SK-N-SH (cell line): Measurements from ENCODE around the gene NPFFR1. TPM values are rescaled to one million over a fixed set of nuclear protein-coding genes. Genes with fewer than 3 reads are reported as not detected.

Experiments
- CTCF ChIA-PET: fragments of 300-600, 350-600 bp; formaldehyde crosslinking; extraction: SDS; loops from one replicate; lab custom pipeline; 2021; lab: Yijun Ruan, JAX
- POLR2A ChIA-PET: fragments of 350-600 bp; sonication (Branson Sonifier 250); formaldehyde crosslinking; extraction: SDS; loops from one replicate; lab custom pipeline; 2020; ENCODE audit warnings: antibody characterized with exemption, inconsistent platforms; lab: Yijun Ruan, JAX
- DNase-seq: peaks from one replicate; pipeline ENCODE4 v3.0.0; 2012
- H2AFZ ChIP-seq: fragments of 200-600 bp; sonication (generic); 2 replicates; pipeline ENCODE4 v1.8.1; 2016; ENCODE audit warnings: antibody characterized with exemption, mild to moderate bottlenecking, low read depth
- H3F3A ChIP-seq: fragments of 200-600 bp; sonication (generic); replicated peaks from 2 replicates; pipeline ENCODE3; 2016; ENCODE audit warnings: antibody characterized with exemption, mild to moderate bottlenecking; ENCODE audit not compliant: insufficient read depth
- H3K27ac ChIP-seq, 2 experiments: fragments of 200-500 bp in 1 of 2; fragments of 200-600 bp in 1 of 2; sonication (Bioruptor generic) in 1 of 2; sonication (generic), shearing (Covaris generic) in 1 of 2; 2 replicates each; pipeline versions ENCODE4 v1.5.1 to v1.6.1; 2014 to 2016; ENCODE audit warnings: low read depth in 2 of 2, inconsistent platforms in 1 of 2, low read length in 1 of 2, mild to moderate bottlenecking in 1 of 2, mixed read lengths in 1 of 2
- H3K27me3 ChIP-seq: fragments of 200-600 bp; sonication (generic), shearing (Covaris generic); 2 replicates; pipeline ENCODE4 v1.6.1; 2016; ENCODE audit warnings: mixed run types; ENCODE audit not compliant: insufficient read depth
- H3K36me3 ChIP-seq, 2 experiments: fragments of 200-500 bp in 1 of 2; fragments of 200-600 bp in 1 of 2; sonication (Bioruptor generic) in 1 of 2; sonication (generic) in 1 of 2; replicated peaks in 1 of 2; 2 replicates each; pipeline versions ENCODE3 to v1.5.1; 2014 to 2016; ENCODE audit warnings: low read length in 1 of 2, mild to moderate bottlenecking in 1 of 2; ENCODE audit not compliant: insufficient read depth in 2 of 2, control insufficient read depth in 1 of 2
- H3K4me1 ChIP-seq, 2 experiments: fragments of 200-500 bp in 1 of 2; fragments of 200-600 bp in 1 of 2; sonication (Bioruptor generic) in 1 of 2; sonication (generic), shearing (Covaris generic) in 1 of 2; 2 replicates each; pipeline versions ENCODE4 v1.5.1 to v1.6.1; 2014 to 2016; ENCODE audit warnings: low read depth in 1 of 2, low read length in 1 of 2, mixed run types in 1 of 2; ENCODE audit not compliant: insufficient read depth in 2 of 2, control insufficient read depth in 1 of 2
- H3K4me2 ChIP-seq: fragments of 200-600 bp; sonication (generic), shearing (Covaris generic); 2 replicates; pipeline ENCODE4 v1.6.1; 2017; ENCODE audit warnings: mixed run types
- H3K4me3 ChIP-seq, 2 experiments: fragments of 200-500 bp in 1 of 2; fragments of 200-600 bp in 1 of 2; sonication (Bioruptor generic) in 1 of 2; sonication (generic), shearing (Covaris generic) in 1 of 2; 2 replicates each; pipeline versions ENCODE4 v1.5.1 to v1.8.1; 2014 to 2016; ENCODE audit warnings: low read depth in 2 of 2, inconsistent platforms in 1 of 2, low read length in 1 of 2, mild to moderate bottlenecking in 1 of 2, mixed read lengths in 1 of 2, moderate library complexity in 1 of 2
- H3K79me2 ChIP-seq: fragments of 200-600 bp; sonication (generic); 2 replicates; pipeline ENCODE4 v1.8.1; 2017; ENCODE audit warnings: mild to moderate bottlenecking; ENCODE audit not compliant: insufficient read depth
- H3K9ac ChIP-seq: fragments of 200-600 bp; sonication (generic); 2 replicates; pipeline ENCODE4 v1.6.1; 2017; ENCODE audit warnings: mixed run types
- H3K9me2 ChIP-seq: fragments of 200-600 bp; sonication (generic); 2 replicates; pipeline ENCODE4 v1.6.1; 2017; ENCODE audit warnings: mixed run types
- H3K9me3 ChIP-seq: fragments of 200-600 bp; sonication (generic); 2 replicates; pipeline ENCODE4 v1.6.1; 2017; ENCODE audit warnings: mixed run types, mild to moderate bottlenecking, moderate library complexity
- H4K20me1 ChIP-seq: fragments of 200-600 bp; sonication (generic); 2 replicates; pipeline ENCODE4 v1.6.1; 2017; ENCODE audit warnings: mild to moderate bottlenecking, mixed run types; ENCODE audit not compliant: insufficient read depth
- EP300 ChIP-seq, 2 experiments: IDR thresholded peaks; 2 replicates each; pipeline versions ENCODE4 v1.4.0 to v1.6.1; 2012; ENCODE audit warnings: borderline replicate concordance in 1 of 2, low read depth in 1 of 2, low read length in 1 of 2
- EZH2phosphoT487 ChIP-seq: fragments of 200-600 bp; sonication (generic); IDR thresholded peaks from 2 replicates; pipeline ENCODE4 v1.6.1; 2017; ENCODE audit warnings: low read depth, mixed run types, mild to moderate bottlenecking, antibody characterized with exemption, moderate library complexity, borderline replicate concordance
- FOSL2 ChIP-seq: IDR thresholded peaks from 2 replicates; pipeline ENCODE4 v1.4.0; 2012; ENCODE audit warnings: low read depth, mild to moderate bottlenecking, moderate library complexity, borderline replicate concordance
- FOXM1 ChIP-seq: IDR thresholded peaks from 2 replicates; pipeline ENCODE4 v1.4.0; 2012; ENCODE audit warnings: low read depth, mild to moderate bottlenecking
- MEF2A ChIP-seq: IDR thresholded peaks from 2 replicates; pipeline ENCODE4 v1.4.0; 2012; ENCODE audit warnings: low read depth, borderline replicate concordance
- MXI1 ChIP-seq: IDR thresholded peaks from 2 replicates; pipeline ENCODE4 v1.6.1; 2012; ENCODE audit warnings: mild to moderate bottlenecking, low read depth, low read length, improper control_type of control experiment
- NFIC ChIP-seq: IDR thresholded peaks from 2 replicates; pipeline ENCODE4 v1.4.0; 2012; ENCODE audit warnings: borderline replicate concordance
- NRF1 ChIP-seq: IDR thresholded peaks from 2 replicates; pipeline ENCODE4 v1.6.1; 2012; ENCODE audit warnings: low read depth, mild to moderate bottlenecking, low read length
- POLR2AphosphoS5 ChIP-seq: IDR thresholded peaks from 2 replicates; pipeline ENCODE4 v1.6.1; 2012; ENCODE audit warnings: low read depth, low read length
- RAD21 ChIP-seq: IDR thresholded peaks from 2 replicates; pipeline ENCODE4 v1.6.1; 2012; ENCODE audit warnings: mild to moderate bottlenecking, low read length
- SIN3A ChIP-seq: IDR thresholded peaks from 2 replicates; pipeline ENCODE4 v1.6.1; 2012; ENCODE audit warnings: low read depth, mild to moderate bottlenecking, low read length, moderate library complexity, borderline replicate concordance
- SMC3 ChIP-seq: IDR thresholded peaks from 2 replicates; pipeline ENCODE4 v1.6.1; 2012; ENCODE audit warnings: low read depth, low read length, improper control_type of control experiment
- TAF1 ChIP-seq: IDR thresholded peaks from 2 replicates; pipeline ENCODE4 v1.6.1; 2012; ENCODE audit warnings: low read depth, mild to moderate bottlenecking, low read length, moderate library complexity, borderline replicate concordance
- YY1 ChIP-seq: IDR thresholded peaks from 2 replicates; pipeline ENCODE4 v1.4.0; 2012; ENCODE audit warnings: low read depth, mild to moderate bottlenecking
- WGBS: methylation state at CpG from one replicate; pipeline ENCODE4 v1.1.6; 2017; ENCODE audit warnings: low lambda C conversion rate; 5-methylcytosine and 5-hydroxymethylcytosine counted together
- polyA plus RNA-seq, 3 experiments: library from polyadenylated mRNA; depleted of rRNA; stranded (reverse); fragments of >200 nt; gene quantifications; 2 replicates each; pipeline ENCODE4 v1.2.3, GENCODE V29; 2012
- TF ChIP-seq, protein P1 (sequence below): IDR thresholded peaks from 2 replicates; pipeline ENCODE4; 2012
- TF ChIP-seq, protein P2 (sequence below): IDR thresholded peaks from 2 replicates; pipeline ENCODE4 v1.4.0; 2012; ENCODE audit warnings: low read depth, borderline replicate concordance
- TF ChIP-seq, protein P3 (sequence below): fragments of 150-350 bp; IDR thresholded peaks from 2 replicates; pipeline ENCODE4 v1.6.1; 2016; ENCODE audit warnings: mild to moderate bottlenecking, low read depth, low read length
- TF ChIP-seq, protein P4 (sequence below): fragments of 200-600 bp; sonication (generic); IDR thresholded peaks from 2 replicates; pipeline ENCODE4 v1.6.1; 2017; ENCODE audit warnings: antibody characterized with exemption, mild to moderate bottlenecking, moderate library complexity
- TF ChIP-seq, protein P5 (sequence below): IDR thresholded peaks from 2 replicates; pipeline ENCODE4 v1.4.0; 2012; ENCODE audit warnings: low read depth, borderline replicate concordance
- TF ChIP-seq, protein P6 (sequence below): IDR thresholded peaks from 2 replicates; pipeline ENCODE4 v1.6.1; 2012; ENCODE audit warnings: mild to moderate bottlenecking, low read depth, low read length, moderate library complexity

The NPFFR1 gene
- polyA plus RNA-seq, 1 of the 3 experiments (the other 2 are of a cell fraction): not detected

DNA sequence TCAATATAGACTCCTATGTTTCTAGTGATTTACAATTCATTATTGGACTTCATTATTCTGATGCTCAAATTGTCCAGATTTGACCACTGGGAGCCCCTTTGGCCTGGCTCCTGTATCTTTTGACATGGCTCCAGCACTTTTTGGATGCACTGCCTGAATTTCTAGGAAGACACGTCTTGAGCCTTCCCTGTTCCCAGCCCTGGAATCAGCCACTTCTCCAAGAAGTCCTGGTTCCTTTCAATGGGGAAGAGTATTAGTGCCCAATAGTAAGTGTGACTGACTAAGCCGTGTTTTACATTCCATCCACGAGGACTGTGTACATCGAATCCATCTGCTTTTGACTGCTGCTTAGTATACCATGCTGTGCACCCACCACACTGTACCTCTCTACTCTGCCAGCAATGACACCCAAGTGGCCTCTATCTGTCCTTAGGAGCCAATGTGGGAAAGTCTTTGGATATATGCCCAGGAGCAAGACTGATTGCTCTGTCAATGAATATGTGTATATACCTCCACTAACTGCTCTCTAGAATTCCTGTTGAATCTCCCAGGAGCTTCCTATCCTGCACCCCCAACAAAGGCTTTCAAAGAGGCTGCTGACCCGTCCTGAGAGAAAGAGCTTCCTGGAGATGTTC lies 23.2 kb upstream of the NPFFR1 start:
- CTCF ChIA-PET: interaction anchor here (0.7 to 1.0 kb wide), 3 partner anchors 42 to 73 kb away, joined by 3 to 4 read pairs (median 3); no protein-coding TSS in a partner anchor
- Histone ChIP-seq H3K9ac (no peak overlapping the region), H3K27ac (no peak overlapping the region), H3K9me3 (no peaks in the 10 kb centered on the region), H3K27me3 (no peaks in the 10 kb centered on the region), H3K4me3 (no peak overlapping the region), H3F3A (no peaks in the 10 kb centered on the region), H4K20me1 (no peaks in the 10 kb centered on the region), H3K4me1 (no peaks in the 10 kb centered on the region), H3K4me2 (no peak overlapping the region), H3K79me2 (no peaks in the 10 kb centered on the region), H3K36me3 (no peaks in the 10 kb centered on the region), H3K9me2 (no peaks in the 10 kb centered on the region), H2AFZ (no peak overlapping the region)
- 97% methylated on average over 5 of the region's 5 CpGs for WGBS
- TF ChIP-seq SMC3 (no peak), FOSL2 (no peak), SIN3A (no peak), POLR2AphosphoS5 (no peak), RAD21 (no peak), FOXM1 (no peak), NRF1 (no peak), MEF2A (no peak), NFIC (no peak), MXI1 (no peak), EZH2phosphoT487 (no peak), YY1 (no peak), TAF1 (no peak), EP300 (IDR thresholded peaks at IDR 0.05; ENCODE audit: borderline replicate concordance in 1 of 2, low read depth in 1 of 2, low read length in 1 of 2) (no peak)
- TF ChIP-seq, protein P1, sequence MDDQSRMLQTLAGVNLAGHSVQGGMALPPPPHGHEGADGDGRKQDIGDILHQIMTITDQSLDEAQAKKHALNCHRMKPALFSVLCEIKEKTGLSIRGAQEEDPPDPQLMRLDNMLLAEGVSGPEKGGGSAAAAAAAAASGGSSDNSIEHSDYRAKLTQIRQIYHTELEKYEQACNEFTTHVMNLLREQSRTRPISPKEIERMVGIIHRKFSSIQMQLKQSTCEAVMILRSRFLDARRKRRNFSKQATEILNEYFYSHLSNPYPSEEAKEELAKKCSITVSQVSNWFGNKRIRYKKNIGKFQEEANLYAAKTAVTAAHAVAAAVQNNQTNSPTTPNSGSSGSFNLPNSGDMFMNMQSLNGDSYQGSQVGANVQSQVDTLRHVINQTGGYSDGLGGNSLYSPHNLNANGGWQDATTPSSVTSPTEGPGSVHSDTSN: no peak
- TF ChIP-seq, protein P2, sequence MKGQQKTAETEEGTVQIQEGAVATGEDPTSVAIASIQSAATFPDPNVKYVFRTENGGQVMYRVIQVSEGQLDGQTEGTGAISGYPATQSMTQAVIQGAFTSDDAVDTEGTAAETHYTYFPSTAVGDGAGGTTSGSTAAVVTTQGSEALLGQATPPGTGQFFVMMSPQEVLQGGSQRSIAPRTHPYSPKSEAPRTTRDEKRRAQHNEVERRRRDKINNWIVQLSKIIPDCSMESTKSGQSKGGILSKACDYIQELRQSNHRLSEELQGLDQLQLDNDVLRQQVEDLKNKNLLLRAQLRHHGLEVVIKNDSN: no peak
- TF ChIP-seq, protein P3, sequence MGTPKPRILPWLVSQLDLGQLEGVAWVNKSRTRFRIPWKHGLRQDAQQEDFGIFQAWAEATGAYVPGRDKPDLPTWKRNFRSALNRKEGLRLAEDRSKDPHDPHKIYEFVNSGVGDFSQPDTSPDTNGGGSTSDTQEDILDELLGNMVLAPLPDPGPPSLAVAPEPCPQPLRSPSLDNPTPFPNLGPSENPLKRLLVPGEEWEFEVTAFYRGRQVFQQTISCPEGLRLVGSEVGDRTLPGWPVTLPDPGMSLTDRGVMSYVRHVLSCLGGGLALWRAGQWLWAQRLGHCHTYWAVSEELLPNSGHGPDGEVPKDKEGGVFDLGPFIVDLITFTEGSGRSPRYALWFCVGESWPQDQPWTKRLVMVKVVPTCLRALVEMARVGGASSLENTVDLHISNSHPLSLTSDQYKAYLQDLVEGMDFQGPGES: no peak
- TF ChIP-seq, protein P4, sequence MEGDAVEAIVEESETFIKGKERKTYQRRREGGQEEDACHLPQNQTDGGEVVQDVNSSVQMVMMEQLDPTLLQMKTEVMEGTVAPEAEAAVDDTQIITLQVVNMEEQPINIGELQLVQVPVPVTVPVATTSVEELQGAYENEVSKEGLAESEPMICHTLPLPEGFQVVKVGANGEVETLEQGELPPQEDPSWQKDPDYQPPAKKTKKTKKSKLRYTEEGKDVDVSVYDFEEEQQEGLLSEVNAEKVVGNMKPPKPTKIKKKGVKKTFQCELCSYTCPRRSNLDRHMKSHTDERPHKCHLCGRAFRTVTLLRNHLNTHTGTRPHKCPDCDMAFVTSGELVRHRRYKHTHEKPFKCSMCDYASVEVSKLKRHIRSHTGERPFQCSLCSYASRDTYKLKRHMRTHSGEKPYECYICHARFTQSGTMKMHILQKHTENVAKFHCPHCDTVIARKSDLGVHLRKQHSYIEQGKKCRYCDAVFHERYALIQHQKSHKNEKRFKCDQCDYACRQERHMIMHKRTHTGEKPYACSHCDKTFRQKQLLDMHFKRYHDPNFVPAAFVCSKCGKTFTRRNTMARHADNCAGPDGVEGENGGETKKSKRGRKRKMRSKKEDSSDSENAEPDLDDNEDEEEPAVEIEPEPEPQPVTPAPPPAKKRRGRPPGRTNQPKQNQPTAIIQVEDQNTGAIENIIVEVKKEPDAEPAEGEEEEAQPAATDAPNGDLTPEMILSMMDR: no peak
- TF ChIP-seq, protein P5, sequence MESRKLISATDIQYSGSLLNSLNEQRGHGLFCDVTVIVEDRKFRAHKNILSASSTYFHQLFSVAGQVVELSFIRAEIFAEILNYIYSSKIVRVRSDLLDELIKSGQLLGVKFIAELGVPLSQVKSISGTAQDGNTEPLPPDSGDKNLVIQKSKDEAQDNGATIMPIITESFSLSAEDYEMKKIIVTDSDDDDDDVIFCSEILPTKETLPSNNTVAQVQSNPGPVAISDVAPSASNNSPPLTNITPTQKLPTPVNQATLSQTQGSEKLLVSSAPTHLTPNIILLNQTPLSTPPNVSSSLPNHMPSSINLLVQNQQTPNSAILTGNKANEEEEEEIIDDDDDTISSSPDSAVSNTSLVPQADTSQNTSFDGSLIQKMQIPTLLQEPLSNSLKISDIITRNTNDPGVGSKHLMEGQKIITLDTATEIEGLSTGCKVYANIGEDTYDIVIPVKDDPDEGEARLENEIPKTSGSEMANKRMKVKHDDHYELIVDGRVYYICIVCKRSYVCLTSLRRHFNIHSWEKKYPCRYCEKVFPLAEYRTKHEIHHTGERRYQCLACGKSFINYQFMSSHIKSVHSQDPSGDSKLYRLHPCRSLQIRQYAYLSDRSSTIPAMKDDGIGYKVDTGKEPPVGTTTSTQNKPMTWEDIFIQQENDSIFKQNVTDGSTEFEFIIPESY: no peak
- TF ChIP-seq, protein P6, sequence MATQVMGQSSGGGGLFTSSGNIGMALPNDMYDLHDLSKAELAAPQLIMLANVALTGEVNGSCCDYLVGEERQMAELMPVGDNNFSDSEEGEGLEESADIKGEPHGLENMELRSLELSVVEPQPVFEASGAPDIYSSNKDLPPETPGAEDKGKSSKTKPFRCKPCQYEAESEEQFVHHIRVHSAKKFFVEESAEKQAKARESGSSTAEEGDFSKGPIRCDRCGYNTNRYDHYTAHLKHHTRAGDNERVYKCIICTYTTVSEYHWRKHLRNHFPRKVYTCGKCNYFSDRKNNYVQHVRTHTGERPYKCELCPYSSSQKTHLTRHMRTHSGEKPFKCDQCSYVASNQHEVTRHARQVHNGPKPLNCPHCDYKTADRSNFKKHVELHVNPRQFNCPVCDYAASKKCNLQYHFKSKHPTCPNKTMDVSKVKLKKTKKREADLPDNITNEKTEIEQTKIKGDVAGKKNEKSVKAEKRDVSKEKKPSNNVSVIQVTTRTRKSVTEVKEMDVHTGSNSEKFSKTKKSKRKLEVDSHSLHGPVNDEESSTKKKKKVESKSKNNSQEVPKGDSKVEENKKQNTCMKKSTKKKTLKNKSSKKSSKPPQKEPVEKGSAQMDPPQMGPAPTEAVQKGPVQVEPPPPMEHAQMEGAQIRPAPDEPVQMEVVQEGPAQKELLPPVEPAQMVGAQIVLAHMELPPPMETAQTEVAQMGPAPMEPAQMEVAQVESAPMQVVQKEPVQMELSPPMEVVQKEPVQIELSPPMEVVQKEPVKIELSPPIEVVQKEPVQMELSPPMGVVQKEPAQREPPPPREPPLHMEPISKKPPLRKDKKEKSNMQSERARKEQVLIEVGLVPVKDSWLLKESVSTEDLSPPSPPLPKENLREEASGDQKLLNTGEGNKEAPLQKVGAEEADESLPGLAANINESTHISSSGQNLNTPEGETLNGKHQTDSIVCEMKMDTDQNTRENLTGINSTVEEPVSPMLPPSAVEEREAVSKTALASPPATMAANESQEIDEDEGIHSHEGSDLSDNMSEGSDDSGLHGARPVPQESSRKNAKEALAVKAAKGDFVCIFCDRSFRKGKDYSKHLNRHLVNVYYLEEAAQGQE: no peak
- POLR2A ChIA-PET: no interaction called here
- DNase-seq: no peak
